HG03280 (cell line): ENCODE measurements around the gene SUMF2.
"Not testable (repeated sequence)": the region's sequence is repeated elsewhere in the genome, so short reads cannot be mapped to it uniquely, and the experiment has no call there.

Experiments used
- ATAC-seq: cut with Tn5 transposase; IDR thresholded peaks from one replicate; pipeline ENCODE4 v1.9.1; 2021; ENCODE audit warnings: mild to moderate bottlenecking, moderate library complexity; ENCODE audit not compliant: unreplicated experiment

The SUMF2 gene

DNA sequence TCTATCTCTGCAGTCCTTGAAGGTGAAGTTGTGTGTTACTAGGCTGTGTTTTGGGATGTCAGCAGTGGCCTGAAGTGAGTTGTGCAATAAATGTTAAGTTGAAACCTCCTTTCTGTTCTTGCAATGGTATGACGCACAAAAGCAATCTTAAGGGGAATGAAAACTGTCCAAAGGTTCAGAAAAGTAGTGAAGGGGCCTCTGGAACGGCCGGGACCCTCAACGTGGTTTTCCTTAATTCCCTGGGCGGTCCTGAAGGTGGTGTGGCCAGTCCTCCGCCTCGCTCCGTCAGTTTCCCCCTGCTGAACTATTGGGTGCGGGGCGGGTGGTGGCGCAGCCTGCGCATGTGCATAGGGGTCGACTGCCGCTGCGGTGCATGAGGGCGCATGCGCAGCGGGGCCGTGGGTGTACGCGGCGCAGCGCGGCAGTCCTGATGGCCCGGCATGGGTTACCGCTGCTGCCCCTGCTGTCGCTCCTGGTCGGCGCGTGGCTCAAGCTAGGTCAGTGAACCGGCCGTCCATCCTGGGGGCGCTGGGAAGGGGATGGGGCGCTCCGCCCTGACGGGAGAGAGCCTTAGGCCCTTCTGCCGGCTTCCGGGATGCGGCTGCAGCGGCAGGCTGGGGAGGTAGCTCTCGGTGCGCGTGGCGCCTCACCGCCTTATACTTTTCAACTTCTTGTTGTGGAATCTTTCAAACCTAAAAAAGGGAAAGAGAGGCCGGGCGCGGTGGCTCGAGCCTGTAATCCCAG, at the start of gene SUMF2:
TSS of gene SUMF2 (plus strand) at position 405 of the 744 bp plus-strand sequence. CDS start at position 431, 26 bp downstream.
- ATAC-seq, result peak; percentile 83

DNA sequence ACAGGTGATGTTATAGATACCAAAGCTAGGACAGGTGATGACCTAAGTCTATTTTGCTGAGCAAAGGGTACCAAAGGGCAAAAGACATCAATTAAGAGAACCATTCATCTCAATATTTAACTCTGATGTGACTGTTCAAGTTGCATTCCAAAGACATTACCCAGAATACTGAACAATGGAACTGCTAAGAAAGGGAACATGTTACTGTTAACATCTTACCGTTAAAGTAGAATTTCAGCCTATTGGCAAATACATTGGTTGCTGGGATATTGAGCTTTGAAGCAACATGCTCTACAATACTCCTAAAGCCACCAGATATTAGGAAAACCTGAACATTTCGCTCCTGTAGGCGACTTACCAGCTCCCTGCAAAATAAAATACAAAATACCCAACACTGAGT, 47.1 kb upstream of the SUMF2 start:
- not testable (repeated sequence) for ATAC-seq

DNA sequence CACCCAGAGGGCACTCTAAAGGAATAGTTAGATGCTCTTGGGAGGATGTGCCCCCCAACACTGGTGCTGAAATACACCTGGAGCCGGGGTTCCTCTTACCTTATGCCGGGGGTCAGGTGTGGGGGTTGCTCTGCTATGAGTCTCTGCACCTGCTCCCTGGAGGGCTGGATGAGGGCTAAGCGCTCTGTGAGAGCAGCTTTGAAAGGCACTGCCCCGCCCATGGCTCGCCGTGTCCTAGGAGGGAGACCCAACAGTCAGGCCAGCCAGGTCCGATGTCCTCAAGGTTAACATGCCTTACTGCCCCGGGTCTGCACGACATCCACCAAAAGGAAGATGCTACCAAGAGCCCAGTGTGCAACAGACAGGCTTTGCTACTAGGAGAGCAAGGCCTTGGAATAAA, 44.6 kb upstream of the SUMF2 start:
- ATAC-seq, result no peak

DNA sequence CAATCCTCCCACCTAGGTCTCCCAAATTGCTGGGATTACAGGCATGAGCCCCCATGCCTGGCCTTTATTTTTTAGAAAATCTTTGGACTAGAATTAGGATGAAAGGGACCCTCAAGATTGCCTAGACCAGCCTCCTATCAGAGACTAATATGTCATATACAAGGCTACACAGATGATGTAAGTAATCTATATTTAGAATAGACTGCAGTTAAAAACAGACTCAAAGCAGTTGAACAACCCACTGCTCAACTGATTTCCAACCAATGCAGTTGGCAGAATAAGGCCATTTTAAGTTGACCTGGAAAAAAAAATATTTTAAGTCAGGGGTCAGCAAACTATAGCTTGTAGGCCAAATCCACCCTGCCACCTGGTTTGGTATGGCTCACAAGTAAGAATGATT, 40.6 kb upstream of the SUMF2 start:
- ATAC-seq, result no peak

DNA sequence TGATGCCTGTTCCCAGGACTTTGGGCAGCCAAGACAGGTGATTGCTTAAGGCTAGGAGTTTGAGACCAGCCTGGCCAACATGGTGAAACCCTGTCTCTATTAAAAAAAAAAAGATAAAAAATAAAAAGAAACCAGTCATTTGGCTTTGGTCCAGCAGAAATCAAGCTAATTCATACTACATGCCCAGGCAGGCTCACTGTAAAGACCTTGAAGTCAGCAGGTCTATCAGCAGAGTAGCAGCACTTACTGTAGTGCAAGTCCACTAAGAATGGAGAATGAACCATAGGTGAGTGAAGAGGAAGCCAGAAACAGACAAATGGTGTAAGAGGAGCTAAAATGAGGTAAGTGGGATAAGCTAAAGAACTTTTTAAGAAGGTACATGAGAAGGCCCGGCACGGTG, 37.5 kb upstream of the SUMF2 start:
- no peak for ATAC-seq

DNA sequence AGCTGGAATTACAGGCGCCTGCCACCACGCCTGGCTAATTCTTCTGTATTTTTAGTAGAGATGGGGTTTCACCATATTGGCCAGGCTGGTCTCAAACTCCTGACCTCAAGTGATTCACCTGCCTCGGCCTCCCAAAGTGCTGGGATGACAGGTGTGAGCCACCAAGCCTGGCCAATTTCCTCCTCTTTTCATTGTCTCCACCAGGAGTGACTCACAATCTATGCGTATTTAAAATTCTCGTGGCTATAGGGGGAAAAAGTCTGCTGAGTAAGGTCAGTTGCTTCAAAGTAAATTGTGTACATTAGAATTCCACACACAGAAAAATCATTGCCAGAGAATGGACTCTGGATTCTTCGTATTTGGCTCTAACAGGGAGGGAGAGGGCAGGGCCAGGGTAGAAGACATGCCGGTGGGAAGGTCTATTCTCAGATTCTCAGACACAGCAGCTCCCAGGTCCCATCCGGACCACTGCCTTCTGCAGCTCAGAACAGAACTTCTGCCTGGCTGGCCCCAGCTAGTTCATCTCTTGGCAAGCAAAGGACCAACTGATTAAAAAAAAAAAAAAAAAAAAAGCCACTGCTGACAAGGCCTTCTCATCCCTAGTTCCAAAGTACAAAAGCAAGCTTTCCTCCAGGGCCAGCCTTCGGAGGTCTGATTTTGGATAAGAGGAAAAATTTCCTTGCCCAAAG, 35.0 kb upstream of the SUMF2 start:
- ATAC-seq, result no peak

DNA sequence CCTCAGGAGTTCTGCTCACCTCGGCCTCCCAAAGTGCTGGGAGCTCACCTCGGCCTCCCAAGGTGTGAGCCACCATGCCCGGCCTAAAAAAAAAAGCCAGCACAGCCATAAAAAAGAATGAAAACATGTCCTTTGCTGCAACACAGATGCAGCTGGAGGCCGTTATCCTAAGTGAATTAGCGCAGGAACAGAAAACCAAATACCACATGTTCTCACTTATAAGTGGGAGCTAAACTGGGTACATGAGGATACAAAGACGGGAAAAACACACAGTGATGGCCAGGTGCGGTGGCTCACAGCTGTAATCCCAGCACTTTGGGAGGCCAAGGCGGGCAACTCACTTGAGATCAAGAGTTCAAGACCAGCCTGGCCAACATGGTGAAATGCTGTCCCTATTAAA, 33.7 kb upstream of the SUMF2 start:
- no peak for ATAC-seq

DNA sequence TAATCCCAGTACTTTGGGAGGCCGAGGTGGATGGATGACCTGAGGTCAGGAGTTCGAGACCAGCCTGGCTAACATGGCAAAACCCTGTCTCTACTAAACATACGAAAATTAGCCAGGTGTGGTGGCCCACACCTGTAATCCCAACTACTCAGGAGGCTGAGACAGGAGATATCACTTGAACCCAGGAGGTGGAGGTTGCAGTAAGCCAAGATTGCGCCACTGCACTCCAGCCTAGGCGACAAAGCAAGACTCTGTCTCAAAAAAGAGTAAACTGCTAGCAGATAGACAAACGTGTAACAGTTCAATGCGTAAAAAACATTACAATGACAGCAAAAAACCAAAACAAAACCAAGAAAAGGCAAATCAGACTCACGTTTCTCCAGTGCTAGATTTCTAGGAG, 32.5 kb upstream of the SUMF2 start:
- ATAC-seq, result not testable (repeated sequence)

DNA sequence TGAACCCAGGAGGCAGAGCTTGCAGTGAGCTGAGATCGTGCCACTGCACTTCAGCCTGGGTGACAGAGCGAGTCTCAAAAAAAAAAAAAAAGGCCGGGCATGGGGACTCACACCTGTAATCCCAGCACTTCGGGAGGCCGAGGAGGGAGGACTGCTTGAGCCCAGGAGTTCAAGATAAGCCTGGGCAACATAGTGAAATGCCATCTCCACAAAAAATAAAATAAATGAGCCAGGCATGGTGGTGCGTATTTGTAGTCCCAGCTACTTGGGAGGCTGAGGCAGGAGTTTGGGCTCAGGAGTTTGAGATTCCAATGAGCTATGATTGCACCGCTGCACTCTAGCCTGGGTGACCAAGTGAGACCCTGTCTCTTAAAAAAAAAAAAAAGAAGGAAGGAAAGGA, 31.5 kb upstream of the SUMF2 start:
- ATAC-seq, result not testable (repeated sequence)

DNA sequence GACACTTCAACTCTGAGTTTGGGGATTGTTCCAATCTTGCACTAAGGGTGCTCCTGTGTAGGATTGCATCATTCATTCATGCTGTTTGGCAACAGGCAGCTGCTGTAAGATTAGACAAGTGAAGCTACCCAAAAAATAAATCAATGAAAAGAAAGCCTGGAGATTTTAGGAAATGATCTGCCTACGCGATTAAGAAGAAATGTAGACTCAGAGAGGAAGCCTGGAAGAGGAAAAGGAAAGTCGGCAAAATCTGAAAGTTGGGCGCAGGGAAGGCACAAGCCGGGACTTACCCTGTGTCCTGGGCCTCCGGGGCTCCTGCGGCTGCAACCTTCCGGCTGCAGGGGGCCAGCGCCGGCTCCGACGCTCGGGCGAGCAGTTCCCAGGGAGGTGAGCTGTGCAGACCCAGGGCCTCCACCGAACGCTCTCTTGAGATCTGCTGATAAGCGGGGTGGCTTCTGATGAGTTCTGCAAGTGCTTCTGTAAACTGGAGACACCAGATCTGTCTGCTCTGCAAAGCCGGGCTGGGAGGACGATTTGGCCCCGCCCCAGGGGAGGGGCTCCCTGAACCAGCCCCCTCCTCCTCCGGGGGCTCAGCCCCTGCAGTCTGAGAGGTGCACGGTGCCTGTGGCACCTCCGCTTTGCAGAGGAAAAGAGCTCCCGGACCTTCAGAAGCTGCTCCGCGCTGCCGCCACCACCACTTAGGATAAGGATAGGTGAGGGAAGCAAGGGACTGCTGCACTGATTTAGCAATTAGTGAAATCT, 30.2 kb upstream of the SUMF2 start:
- peak; percentile 96 for ATAC-seq

DNA sequence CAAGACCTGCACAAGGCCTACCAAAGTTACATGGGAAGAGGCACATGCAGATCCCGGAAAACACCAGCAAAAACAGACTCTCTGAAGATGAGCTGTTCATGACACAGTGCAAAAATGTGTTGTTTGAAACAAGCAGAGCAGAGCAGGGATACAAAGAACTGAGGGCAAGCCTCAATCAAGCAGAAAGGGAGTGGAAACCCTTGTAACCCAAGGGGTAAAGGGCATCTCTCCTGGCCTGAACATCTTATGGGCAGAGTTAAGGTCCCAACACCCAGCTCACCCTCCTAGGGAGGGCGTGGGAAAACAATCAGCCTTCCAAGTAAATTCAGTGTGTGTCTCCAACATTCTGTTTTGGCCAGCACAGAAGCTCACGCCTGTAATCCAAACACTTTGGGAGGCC, 23.4 kb upstream of the SUMF2 start:
- ATAC-seq, result no peak

DNA sequence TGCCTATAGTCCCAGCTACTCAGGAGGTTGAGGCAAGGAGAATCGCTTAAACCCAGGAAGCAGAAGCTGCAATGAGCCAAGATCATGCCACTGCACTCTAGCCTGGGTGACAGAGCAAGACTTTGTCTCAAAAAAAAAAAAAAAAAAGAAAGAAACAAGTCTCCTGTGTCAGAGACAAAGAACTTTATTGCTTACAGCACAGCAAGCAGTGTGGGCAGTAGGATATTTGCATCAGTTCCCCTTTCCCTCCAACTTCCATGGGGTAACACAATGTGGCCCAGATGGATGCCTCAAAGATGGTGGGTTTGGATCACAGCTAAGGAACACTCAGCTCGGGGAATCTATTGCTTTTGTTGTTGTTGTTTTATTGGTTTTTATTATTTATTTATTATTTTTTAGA, 18.3 kb upstream of the SUMF2 start:
- not testable (repeated sequence) for ATAC-seq

DNA sequence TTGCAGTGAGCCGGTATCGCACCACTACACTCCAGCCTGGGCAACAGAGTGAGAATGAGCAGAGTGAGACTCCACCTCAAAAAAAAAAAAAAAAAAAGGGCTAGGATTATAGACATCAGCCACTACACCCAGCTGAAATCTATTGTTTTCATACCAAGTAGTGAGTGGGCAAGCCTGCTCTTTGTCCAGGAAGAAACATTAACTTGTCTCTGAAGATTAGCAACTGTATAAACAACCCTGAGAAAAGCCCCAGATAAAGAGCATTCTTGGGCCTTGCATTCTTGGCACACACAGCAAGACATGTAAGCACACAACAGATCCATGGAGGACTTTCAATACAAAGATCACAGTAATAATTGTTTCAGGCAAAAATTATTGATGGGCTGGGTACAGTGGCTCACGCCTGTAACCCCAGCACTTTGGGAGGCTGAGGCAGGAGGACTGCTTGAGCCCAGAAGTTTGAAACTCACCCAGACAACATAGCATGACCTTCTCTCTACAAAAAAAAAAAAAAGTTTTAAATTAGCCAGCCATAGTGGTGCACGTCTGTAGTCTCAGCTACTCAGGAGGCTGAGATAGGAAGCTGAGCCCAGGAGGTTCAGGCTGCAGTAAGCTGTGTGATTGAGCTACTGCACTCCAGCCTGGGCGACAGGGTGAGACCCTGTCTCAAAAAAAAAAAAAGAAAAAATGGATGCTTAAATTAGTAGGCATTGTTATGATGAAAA, 17.2 kb upstream of the SUMF2 start:
- no peak for ATAC-seq

DNA sequence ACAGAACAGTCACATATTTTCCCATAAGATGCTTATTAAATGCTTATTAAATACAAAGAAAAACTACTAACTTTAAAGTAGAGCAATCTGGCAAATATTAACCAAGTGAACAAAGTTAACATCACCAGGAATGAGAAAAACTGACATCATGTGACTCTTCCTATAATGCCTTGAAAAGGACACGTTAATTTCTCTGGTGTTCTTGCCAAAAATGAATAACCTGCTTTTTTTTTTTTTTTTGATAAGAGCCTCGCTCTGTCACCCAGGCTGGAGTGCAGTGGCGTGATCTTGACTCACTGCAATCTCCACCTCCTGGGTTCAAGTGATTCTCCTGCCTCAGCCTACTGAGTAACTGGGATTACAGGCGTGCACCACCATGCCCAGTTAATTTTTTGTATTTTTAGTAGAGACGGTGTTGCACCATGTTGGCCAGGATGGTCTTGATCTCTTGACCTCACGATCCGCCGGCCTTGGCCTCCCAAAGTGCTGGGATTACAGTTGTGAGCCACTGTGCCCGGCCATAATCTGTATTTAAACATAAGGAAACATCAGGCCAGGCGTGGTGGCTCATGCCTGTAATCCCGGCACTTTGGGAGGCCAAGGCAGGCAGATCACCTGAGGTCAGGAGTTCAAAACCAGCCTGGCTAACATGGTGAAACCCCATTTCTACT, 16.5 kb upstream of the SUMF2 start:
- ATAC-seq, result not testable (repeated sequence)

DNA sequence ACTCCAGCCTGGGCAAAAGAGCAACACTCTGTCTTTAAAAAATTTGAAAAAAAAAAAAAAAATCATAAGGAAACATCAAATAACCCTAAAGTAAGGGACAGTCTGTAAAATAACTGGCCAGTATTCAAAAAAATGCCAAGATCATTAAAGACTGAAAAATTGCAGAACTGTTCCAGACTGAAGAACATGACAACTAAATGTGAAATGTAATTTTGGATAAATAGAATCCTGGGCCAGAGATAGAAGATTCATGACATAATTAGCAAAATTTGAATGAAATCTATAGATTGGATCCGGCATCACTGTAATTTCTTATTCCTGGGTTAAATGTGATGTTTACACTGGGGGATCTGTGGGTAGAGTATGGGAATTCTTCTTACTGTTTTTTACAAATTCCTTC, 15.8 kb upstream of the SUMF2 start:
- ATAC-seq, result no peak

DNA sequence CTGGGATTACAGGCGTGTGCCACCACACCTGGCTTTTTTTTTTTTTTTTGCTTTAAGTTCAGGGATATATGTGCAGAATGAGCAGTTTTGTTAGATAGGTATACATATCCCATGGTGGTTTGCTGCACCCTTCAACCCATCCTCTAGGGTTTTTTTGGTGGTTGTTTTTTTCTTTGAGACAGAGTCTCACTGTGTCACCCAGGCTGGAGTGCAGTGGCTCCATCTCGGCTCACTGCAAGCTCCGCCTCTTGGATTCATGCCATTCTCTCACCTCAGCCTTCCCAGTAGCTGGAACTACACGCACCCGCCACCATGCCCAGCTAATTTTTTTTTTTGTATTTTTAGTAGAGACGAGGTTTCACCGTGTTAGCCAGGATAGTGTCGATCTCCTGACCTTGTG, 15.3 kb upstream of the SUMF2 start:
- not testable (repeated sequence) for ATAC-seq

DNA sequence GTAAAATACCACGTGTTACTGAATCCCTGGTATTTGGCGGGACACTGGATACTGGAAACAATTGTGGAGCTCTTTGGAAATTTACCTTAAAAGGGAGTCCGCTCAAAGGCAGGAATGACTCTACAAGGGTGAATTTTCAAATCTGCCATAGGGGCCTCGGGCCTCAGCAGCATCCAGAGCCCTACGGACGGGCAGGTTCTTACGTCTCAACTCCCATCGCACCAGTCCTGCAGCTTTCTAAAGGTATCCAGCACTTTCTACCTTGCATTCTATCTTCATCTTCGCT, 13.1 kb upstream of the SUMF2 start:
- no peak for ATAC-seq

DNA sequence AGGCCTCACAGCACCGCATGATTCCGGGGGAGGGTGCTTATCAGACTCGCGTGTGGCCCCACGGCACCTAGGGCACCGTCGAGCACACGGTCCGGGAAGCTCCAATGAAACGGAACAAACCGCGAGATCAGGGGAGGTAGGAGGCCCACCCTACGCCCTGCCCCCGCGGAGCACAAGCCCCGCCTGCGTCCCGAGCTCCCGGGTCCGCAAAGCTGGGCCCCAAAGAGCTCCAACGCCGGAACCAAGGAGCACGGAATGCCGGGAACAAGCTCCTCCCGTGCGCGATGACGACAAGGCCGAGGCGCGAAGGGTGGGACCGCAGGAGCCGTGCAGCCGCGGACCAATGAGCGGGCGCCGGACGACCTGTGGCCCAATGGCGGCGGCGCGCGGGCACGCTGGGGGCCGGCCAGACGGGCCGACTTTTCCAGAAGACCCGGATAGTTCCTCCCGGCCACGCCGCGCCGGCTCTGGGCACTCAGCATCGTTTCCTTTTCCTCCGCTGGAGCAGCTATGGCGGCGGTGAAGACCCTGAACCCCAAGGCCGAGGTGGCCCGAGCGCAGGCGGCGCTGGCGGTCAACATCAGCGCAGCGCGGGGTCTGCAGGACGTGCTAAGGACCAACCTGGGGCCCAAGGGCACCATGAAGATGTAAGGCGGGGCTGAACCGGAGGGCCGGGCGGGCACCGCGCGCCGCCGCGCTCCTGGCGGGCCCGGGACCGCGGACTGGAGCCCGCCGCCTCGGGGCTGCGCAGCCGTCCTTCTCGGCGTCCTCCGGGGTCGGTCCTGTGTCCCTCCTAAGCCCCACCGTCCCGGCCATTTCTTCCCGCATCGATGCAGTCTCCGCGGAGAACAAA, 12.5 kb upstream of the SUMF2 start, which contains the start of the genes CCT6A and PSPH:
TSS of gene CCT6A (plus strand) at position 427 of the 853 bp plus-strand sequence. CDS start at position 511, 84 bp downstream.
TSS of gene PSPH (minus strand) at position 106 of the 853 bp plus-strand sequence. CDS start 30,232 bp downstream, outside the sequence.
- peak; percentile 95 for ATAC-seq

DNA sequence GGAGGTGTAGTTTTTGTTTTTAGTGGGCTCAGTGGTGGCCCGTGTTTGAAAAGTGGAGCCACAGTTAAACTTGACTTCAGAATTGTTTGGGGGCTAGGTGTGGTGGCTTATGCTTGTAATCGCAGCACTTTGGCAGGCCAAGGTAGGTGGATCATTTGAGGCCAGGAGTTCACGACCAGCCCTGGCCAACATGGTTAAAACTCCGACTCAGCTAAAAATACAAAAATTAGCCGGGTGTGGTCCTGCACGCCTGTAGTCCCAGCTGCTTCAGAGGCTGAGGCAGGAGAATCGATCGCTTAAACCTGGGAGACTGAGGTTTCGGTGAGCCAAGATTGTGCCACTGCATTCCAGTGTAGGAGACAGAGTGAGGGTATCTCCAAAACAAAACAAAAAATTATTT, 10.7 kb upstream of the SUMF2 start:
- ATAC-seq, result no peak

DNA sequence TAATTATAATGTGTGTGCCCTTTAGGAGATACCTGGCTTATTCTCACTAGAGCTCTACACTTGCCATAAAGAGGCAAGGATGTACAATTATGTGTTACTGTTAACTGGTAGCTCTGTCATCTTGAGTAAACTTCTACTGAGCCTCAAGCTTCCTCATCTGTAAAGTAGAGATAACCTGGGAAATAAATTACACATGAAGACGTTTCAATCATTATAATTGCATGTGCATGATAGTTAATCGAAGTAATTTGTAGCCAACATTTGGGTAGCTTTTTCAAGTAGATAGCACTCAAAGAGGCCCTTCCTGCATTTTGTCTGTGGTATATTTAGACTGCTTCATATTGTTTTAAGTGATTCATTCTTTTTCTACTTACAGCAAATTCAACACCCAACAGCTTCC, 10.1 kb upstream of the SUMF2 start:
- no peak for ATAC-seq
